ENCODE data around the gene RCAN3.

DNA sequence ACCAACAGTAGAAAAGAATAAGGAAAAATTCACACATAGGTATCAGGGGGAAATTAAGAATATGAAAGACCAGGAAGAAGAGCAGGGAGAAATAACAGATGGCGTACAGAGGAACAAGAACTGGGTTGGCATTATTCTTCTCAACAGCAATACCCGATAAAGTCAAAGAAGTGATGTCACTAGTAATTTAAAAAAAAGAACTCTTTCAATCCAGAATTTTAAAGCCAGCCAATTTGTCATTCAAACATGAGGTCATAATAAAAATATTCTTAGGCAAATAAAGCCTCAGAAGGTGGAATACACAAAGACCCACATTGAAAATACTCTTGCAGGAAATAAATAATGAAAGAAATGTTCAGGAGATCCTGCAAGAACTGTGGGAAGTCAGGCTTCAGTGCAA lies 62.1 kb downstream of the RCAN3 start:
- no peak for TF ChIP-seq NR1H2 (CRISPR knock-in tag; IDR thresholded peaks at IDR 0.05)
- no peak for TF ChIP-seq SRF (CRISPR knock-in tag; IDR thresholded peaks at IDR 0.05)
- no peak for TF ChIP-seq MAFF (IDR thresholded peaks at IDR 0.05; ENCODE audit: low read length)
- no peak for TF ChIP-seq SMARCE1 (IDR thresholded peaks at IDR 0.05)
- no peak for TF ChIP-seq FOXA1 (IDR thresholded peaks at IDR 0.05; ENCODE audit: borderline replicate concordance)
- no peak for TF ChIP-seq PRMT5 (CRISPR knock-in tag; IDR thresholded peaks at IDR 0.05)

Measured in K562 (cell line).